ENCODE measurements around the gene NEDD4. TPM values are rescaled to one million over a fixed set of nuclear protein-coding genes. Genes with fewer than 3 reads are reported as not detected.
"Not testable (repeated sequence)": the region's sequence is repeated elsewhere in the genome, so short reads cannot be mapped to it uniquely, and the experiment has no call there.

Gene NEDD4
- total RNA-seq, 1 donor from 2014 or later = 15.6 TPM

GRCh38 chr15:55891196-55891595 lies 102.2 kb downstream of the NEDD4 start:
- no peak for TF ChIP-seq CTCF (conservative IDR thresholded peaks at IDR 0.05; ENCODE audit: low read depth, low read length)
- no peak overlapping the region for H3K4me3 ChIP-seq (ENCODE audit: low read depth, low read length)
- DNase-seq (ENCODE audit: low read depth) = no peak

- no peak overlapping the region for H3K4me3 ChIP-seq (ENCODE audit: low read depth, low read length)
- no peak for TF ChIP-seq CTCF (conservative IDR thresholded peaks at IDR 0.05; ENCODE audit: low read depth, low read length)
- DNase-seq (ENCODE audit: low read depth) = no peak
These were observed 109.2 kb downstream of the NEDD4 start for GRCh38 chr15:55884223-55884622.

GRCh38 chr15:55879181-55879580 lies 114.2 kb downstream of the NEDD4 start:
- TF ChIP-seq CTCF (conservative IDR thresholded peaks at IDR 0.05; ENCODE audit: low read depth, low read length) = no peak
- DNase-seq (ENCODE audit: low read depth) = no peak
- no peak overlapping the region for H3K4me3 ChIP-seq (ENCODE audit: low read depth, low read length)

- TF ChIP-seq CTCF (conservative IDR thresholded peaks at IDR 0.05; ENCODE audit: low read depth, low read length) = no peak
- DNase-seq (ENCODE audit: low read depth) = no peak
- H3K4me3 ChIP-seq (ENCODE audit: low read depth, low read length) = no peak overlapping the region
These were observed 120.2 kb downstream of the NEDD4 start for GRCh38 chr15:55873024-55873720.

- TF ChIP-seq CTCF (conservative IDR thresholded peaks at IDR 0.05; ENCODE audit: low read depth, low read length) = no peak
These were observed 120.9 kb downstream of the NEDD4 start for GRCh38 chr15:55872471-55872870.

GRCh38 chr15:55869660-55870059 lies 123.8 kb downstream of the NEDD4 start:
- no peak for DNase-seq (ENCODE audit: low read depth)
- TF ChIP-seq CTCF (conservative IDR thresholded peaks at IDR 0.05; ENCODE audit: low read depth, low read length) = no peak
- no peak overlapping the region for H3K4me3 ChIP-seq (ENCODE audit: low read depth, low read length)

More at GRCh38 chr15:55872471-55872870, 120.9 kb downstream of the NEDD4 start:
- no peak for DNase-seq (ENCODE audit: low read depth)
- H3K4me3 ChIP-seq (ENCODE audit: low read depth, low read length) = no peak overlapping the region

GRCh38 chr15:55868707-55869106 lies 124.7 kb downstream of the NEDD4 start:
- no peak for TF ChIP-seq CTCF (conservative IDR thresholded peaks at IDR 0.05; ENCODE audit: low read depth, low read length)
- no peak for DNase-seq (ENCODE audit: low read depth)
- no peak overlapping the region for H3K4me3 ChIP-seq (ENCODE audit: low read depth, low read length)

- DNase-seq (ENCODE audit: low read depth); H3K4me3 ChIP-seq (ENCODE audit: low read depth, low read length): not testable (repeated sequence)
These were observed 125.1 kb downstream of the NEDD4 start for GRCh38 chr15:55868291-55868690.

Measured in epithelial cell of proximal tubule (primary cell).